HG03521 (cell line): ENCODE measurements around the gene ST8SIA3.

Experiments used
- ATAC-seq: cut with Tn5 transposase; IDR thresholded peaks from one replicate; pipeline ENCODE4 v1.9.1; 2021; ENCODE audit warnings: mild to moderate bottlenecking, moderate library complexity; ENCODE audit not compliant: unreplicated experiment

ST8SIA3 gene, protein sequence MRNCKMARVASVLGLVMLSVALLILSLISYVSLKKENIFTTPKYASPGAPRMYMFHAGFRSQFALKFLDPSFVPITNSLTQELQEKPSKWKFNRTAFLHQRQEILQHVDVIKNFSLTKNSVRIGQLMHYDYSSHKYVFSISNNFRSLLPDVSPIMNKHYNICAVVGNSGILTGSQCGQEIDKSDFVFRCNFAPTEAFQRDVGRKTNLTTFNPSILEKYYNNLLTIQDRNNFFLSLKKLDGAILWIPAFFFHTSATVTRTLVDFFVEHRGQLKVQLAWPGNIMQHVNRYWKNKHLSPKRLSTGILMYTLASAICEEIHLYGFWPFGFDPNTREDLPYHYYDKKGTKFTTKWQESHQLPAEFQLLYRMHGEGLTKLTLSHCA

GRCh38 chr18:57352271-57352701, at the start of gene ST8SIA3:
Gene ST8SIA3, plus strand, starts transcription at chr18:57352557. Its CDS starts 290 bp downstream, at chr18:57352847.
- no peak for ATAC-seq

DNA sequence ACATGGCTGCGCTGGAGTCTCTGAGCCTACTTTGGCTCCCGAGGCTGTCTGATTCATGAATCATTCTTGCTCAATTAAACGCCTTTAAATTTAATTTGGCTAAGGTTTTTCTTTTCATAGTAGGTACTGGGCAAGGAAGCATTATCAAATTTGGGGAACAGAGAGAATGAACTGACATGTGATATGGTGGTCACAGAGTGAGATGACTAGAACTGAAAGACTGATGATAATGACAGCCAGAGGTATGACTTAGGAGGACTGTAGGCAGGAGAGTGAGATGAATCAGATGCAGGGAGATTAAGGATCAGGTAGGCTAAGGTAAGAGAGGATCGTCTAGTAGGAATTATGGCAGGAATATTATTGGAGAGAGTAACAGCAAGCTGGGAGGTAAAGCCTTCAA, 40.9 kb upstream of the ST8SIA3 start:
- ATAC-seq: no peak

- ATAC-seq: no peak
These were observed 39.8 kb upstream of the ST8SIA3 start for GRCh38 chr18:57312346-57313144.

GRCh38 chr18:57320603-57321002, 31.8 kb upstream of the ST8SIA3 start:
- no peak for ATAC-seq

DNA sequence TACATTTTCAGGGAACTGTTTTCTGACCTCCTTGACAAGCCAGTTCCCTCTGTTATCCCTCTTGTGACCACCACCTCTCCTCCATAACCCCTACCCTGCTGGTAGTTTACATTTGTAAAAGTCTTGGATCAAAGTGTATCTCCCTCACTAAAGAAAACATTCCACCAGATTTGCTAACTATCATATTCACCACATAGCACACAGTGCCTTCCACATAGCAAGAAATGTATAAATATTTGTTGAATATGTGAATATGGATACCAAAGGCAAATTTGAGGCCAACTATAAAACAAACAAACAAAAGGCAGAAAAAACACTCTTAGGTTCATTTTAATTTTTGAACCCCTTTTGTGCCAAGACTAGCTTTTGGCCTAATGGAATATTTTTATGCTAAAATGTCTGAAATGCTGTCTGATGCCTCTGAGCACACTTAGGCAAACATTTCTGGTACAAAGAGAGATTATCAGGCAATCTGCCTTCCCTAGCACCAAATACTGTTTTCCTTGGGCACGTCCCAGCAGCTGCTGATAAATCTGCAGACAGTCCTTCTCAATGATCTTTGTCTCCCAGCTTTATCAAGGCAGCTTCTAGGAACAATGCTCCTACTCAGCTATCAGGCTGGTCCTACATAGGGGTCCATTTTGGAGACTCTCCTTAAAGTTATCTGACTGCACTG, 26.7 kb upstream of the ST8SIA3 start:
- no peak for ATAC-seq

DNA sequence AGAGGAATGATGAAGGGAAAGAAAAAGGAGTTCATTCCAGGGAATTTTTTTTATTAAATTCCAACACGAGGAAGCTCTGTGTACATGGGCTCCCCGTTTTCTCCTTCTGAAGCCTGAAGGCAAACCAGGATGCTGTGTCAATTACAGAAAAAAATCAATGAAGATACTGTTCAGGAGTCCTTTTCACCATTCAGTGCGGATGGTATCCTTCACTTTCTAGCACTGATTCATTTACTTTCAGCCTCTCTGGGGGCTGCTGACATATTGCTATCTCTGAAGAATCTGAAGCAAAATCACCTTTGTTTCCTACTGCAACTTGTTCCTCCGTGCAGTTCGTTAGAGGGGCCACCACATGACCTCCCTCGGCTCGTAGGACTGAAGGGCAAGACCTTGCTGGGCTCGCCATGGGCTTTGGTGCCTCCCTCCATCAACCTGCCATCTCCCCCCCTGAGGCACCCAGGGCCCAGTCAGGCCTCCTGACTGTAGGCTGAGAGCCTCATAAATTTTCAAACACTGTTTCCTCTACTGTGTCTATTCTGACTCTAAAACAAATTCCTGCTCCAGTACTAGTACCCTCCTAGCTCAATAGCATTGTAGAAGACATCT, 25.5 kb upstream of the ST8SIA3 start:
- no peak for ATAC-seq

DNA sequence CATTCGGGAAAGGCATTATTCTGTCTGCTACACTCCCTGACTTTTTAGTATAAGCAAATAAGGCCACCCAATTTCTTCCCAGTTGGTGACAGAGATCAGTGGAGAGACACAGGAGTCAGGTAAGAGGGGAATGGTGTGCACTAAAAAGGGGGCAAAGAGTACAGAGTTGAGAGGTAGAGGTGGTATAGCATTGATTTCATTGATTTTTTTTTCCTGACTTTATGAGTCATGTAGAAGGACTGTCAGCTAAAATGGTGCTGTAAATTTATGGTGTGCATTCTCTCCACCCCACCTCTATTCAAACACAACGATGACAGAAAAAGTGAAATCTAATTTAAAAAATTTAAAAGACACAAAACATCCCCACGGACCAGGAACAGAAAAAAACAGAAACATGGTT, 23.7 kb upstream of the ST8SIA3 start:
- no peak for ATAC-seq

GRCh38 chr18:57329856-57330255, 22.5 kb upstream of the ST8SIA3 start:
- no peak for ATAC-seq

GRCh38 chr18:57331718-57332117, 20.6 kb upstream of the ST8SIA3 start:
- no peak for ATAC-seq

DNA sequence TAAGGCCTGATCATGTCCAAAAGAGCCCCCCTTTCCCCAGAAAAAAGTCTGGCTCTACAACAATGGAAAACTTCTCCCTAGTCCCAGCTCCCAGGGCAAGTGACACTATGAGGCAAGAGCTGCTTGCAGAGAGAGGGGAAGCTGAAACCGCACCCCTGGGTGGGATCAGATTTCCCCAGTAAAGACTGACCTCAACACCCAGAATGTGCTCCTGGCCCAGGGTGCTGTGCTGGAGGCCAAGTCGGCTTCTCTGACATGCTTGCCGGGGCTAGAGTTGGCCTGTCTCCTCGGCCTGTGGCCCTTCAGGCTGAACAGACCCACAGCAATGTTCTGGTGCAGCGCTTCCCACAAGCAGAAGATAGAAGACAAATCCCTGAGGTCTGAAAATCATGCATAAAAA, 18.4 kb upstream of the ST8SIA3 start:
- ATAC-seq: no peak

DNA sequence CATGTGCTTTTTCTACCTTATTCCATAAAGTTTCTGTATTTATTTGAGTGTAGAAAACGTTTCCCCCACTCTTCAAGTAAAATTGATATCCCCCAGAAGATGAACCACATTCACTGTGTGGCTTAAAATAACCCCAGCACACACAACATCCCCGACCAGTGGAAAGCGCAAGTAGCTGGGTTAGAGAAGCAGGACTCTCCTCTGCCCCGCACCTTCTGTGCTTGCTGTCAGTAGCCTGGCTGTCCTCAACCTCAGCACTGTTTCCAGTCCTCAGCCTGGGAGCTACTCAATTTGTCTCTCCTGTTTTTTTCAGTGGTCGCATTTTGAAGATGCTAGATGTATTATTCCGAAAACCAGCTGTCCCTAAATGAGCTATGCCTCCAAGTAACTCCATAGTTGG, 18.0 kb upstream of the ST8SIA3 start:
- no peak for ATAC-seq

GRCh38 chr18:57336343-57336742, 16.0 kb upstream of the ST8SIA3 start:
- ATAC-seq: no peak

DNA sequence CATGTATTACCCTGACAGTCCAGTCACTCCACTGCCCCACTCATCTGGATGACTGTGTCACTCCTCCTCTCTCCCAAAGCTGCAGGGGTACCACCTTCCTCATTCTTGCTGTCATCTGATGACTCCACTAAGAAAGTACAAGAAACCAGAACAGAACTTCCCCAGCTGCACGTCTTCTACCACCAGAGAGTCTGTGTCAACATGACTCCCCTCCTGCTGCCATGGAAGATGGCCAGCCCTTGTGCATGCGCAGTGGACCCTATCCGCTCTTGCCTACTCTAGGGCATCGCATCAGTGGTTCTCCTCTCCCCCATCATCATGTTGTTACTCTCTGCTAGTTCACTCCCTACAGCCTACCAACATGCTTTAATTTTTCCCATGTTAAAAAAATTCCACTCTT, 14.5 kb upstream of the ST8SIA3 start:
- no peak for ATAC-seq

DNA sequence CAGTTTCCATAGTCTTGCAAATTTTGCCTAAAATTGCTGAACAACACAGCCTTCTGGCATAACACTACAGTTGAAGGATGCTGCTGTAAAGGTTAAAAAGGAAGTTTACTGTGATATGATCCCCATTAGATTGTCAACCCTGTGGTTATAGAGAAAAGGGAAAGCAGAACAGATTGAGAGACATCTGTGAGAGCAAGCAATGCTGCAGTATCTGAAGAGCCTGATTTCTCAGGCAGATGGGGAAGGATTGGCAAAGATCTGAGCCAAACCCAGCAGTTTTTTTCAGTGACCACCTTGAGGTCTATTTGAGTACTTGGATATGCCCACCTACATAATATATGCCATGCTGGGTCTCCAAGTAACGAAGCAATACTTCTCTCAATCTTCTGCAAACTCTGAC, 8.5 kb upstream of the ST8SIA3 start:
- no peak for ATAC-seq

- no peak for ATAC-seq
These were observed 5.5 kb upstream of the ST8SIA3 start for GRCh38 chr18:57346876-57347275.

DNA sequence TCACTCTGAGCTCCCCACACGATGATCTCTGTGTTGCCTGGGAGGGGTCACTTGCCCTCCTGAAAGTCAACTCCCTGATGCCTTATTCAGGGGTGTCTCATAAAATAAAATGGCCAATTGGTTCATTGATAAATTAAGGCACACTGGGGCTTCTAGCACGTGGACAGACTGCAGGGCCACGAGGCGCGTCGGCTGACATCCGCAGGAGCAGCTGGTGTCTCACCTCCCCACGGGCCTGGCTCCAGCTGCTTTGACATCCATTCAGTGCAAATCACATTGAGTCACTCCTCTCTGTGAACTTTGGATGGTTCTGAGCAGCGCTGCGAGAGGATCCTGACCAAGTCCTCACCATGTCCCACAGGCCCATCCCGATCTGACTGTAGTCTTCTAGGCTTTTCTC, 4.6 kb upstream of the ST8SIA3 start:
- no peak for ATAC-seq

- ATAC-seq: no peak
These were observed 392 bp downstream of the ST8SIA3 start for GRCh38 chr18:57352761-57353136.

GRCh38 chr18:57353137-57353939, 981 bp downstream of the ST8SIA3 start:
- ATAC-seq: no peak

DNA sequence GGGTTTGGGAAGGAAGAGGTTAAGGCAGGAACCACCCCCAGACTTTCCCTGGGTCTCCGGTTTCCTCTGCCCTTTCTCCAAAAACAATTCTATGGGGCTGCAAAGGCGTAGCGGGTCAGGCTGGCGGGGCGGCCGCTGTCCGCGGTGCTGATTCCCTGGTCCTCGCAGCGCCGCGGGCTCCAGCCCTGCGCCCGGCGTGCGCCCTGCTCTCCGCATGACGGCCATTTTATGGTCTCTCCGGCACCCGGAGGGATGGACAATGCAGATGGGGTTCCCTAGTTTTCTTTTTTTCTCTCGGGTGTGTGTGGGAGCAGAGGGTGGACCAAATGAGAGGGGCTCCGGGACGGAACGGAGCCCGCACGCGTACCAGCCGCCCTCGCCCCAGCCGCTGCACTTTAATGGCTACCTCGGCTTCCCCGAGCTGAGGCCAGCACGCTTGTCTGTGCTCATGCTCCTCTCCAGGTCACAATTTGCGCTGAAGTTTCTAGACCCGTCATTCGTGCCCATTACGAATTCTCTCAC, 1.6 kb downstream of the ST8SIA3 start:
- ATAC-seq: no peak

- ATAC-seq: no peak
These were observed 7.1 kb downstream of the ST8SIA3 start for GRCh38 chr18:57359433-57359832.
